BLaER1 (cell line): ENCODE results near the gene SYT11.
"Not testable (repeated sequence)": the region's sequence is repeated elsewhere in the genome, so short reads cannot be mapped to it uniquely, and the experiment has no call there.

ENCODE experiments used
- H3K27ac ChIP-seq: shearing (Covaris generic); formaldehyde crosslinking; 2 replicates; pipeline ENCODE4 v1.8.1; 2022
- H3K27me3 ChIP-seq: shearing (Covaris generic); formaldehyde crosslinking; 2 replicates; pipeline ENCODE4 v1.8.1; 2022
- H3K36me3 ChIP-seq: shearing (Covaris generic); formaldehyde crosslinking; 2 replicates; pipeline ENCODE4 v1.8.1; 2022
- H3K4me1 ChIP-seq: shearing (Covaris generic); formaldehyde crosslinking; 2 replicates; pipeline ENCODE4 v1.8.1; 2022
- H3K4me2 ChIP-seq: shearing (Covaris generic); formaldehyde crosslinking; 2 replicates; pipeline ENCODE4 v1.8.1; 2022
- H3K4me3 ChIP-seq: shearing (Covaris generic); formaldehyde crosslinking; 2 replicates; pipeline ENCODE4 v1.8.1; 2022
- H3K9ac ChIP-seq: shearing (Covaris generic); formaldehyde crosslinking; 2 replicates; pipeline ENCODE4 v1.8.1; 2022
- H3K9me3 ChIP-seq: shearing (Covaris generic); formaldehyde crosslinking; 2 replicates; pipeline ENCODE4 v1.8.1; 2022
- H4K20me1 ChIP-seq: shearing (Covaris generic); formaldehyde crosslinking; 2 replicates; pipeline ENCODE4 v1.8.1; 2022
- Cebpa-rat ChIP-seq: shearing (Covaris generic); IDR thresholded peaks from 2 replicates; pipeline ENCODE4 v1.8.1; 2022

Gene SYT11, protein sequence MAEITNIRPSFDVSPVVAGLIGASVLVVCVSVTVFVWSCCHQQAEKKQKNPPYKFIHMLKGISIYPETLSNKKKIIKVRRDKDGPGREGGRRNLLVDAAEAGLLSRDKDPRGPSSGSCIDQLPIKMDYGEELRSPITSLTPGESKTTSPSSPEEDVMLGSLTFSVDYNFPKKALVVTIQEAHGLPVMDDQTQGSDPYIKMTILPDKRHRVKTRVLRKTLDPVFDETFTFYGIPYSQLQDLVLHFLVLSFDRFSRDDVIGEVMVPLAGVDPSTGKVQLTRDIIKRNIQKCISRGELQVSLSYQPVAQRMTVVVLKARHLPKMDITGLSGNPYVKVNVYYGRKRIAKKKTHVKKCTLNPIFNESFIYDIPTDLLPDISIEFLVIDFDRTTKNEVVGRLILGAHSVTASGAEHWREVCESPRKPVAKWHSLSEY

DNA sequence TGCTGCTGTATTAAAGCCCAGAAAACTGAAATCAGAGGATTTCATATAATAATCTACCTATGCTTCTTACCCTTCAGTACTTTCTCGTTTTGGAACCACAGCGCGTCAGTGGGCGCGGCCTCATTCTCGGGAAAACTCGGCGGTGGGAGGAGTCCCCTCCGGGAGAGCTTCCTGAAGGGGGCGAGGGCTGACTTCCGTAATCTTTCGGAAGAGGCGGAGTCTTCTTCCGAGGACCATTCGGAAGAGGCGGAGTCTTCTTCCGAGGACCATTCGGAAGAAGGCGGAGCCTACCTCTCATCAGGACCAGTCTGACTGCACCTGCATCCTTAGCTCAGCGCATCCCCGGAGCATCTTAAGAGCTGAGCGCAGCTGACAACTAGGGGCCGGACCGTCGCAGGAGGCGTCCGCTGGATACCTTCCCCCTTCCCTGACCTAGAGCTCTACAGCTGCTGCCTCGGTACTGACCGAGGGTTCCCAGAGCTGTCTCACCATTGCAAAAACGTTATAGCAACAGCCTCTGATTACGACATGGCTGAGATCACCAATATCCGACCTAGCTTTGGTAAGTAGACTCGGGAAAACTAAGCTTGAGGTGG, at the start of gene SYT11:
TSS of gene SYT11 (plus strand) at position 334 of the 596 bp plus-strand sequence. CDS start at position 529, 195 bp downstream.
- Histone ChIP-seq H4K20me1 (peaks cover 5% of the 10 kb centered on the region; the same call in 1 of the 2 replicates), H3K27ac (peak within 1 kb of the TSS; percentile 95), H3K4me3 (peak within 1 kb of the TSS; percentile 72), H3K4me1 (peaks cover 53% of the 10 kb centered on the region), H3K9me3 (no peaks in the 10 kb centered on the region), H3K27me3 (no peaks in the 10 kb centered on the region), H3K9ac (peak within 1 kb of the TSS; percentile 90), H3K4me2 (peak within 1 kb of the TSS; percentile 88), H3K36me3 (peaks cover 24% of the 10 kb centered on the region)
- no peak for TF ChIP-seq Cebpa-rat

GRCh38 chr1:155812878-155813277, 46.5 kb upstream of the SYT11 start:
- Histone ChIP-seq H3K9me3 (no peaks in the 10 kb centered on the region), H3K27ac (no peak overlapping the region), H3K36me3 (peaks cover 86% of the 10 kb centered on the region), H3K27me3 (no peaks in the 10 kb centered on the region), H4K20me1 (no peaks in the 10 kb centered on the region), H3K4me3 (no peak overlapping the region), H3K4me2 (no peak overlapping the region), H3K9ac (no peak overlapping the region), H3K4me1 (peaks cover 10% of the 10 kb centered on the region)
- TF ChIP-seq Cebpa-rat: no peak

- no peak for TF ChIP-seq Cebpa-rat
- no peak overlapping the region for H3K4me2 ChIP-seq
- H3K36me3 ChIP-seq: peaks cover 87% of the 10 kb centered on the region
- no peaks in the 10 kb centered on the region for H4K20me1 ChIP-seq
- H3K9ac ChIP-seq: no peak overlapping the region
- H3K4me1 ChIP-seq: peaks cover 6% of the 10 kb centered on the region
- no peak overlapping the region for H3K27ac ChIP-seq
- H3K9me3 ChIP-seq: no peaks in the 10 kb centered on the region
- H3K4me3 ChIP-seq: no peak overlapping the region
- no peaks in the 10 kb centered on the region for H3K27me3 ChIP-seq
These were observed 45.7 kb upstream of the SYT11 start for GRCh38 chr1:155813672-155814071.

DNA sequence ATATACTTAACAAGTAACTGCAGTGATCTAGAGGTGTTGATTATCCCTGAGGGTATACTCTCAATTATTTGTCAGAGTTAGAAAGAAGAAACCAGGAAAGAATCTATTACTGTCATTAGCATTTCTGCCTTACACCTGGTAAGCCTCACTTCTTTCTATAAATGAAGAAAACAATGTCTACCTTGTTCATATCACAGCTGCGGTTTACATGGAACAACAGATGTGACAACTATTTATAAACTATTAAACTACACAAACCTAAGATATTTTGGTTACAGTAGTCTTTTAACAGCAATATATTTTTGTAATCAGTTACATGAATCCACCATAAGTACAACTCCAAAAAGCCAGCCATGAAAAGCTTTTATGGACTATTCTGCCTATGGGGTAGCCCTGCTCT, 43.0 kb upstream of the SYT11 start:
- Histone ChIP-seq H3K36me3 (peaks cover 99% of the 10 kb centered on the region), H3K4me1 (no peaks in the 10 kb centered on the region), H3K4me3 (no peak overlapping the region), H3K9me3 (no peaks in the 10 kb centered on the region), H3K27ac (no peak overlapping the region), H3K9ac (no peak overlapping the region), H3K4me2 (no peak overlapping the region), H3K27me3 (no peaks in the 10 kb centered on the region), H4K20me1 (no peaks in the 10 kb centered on the region)
- TF ChIP-seq Cebpa-rat: no peak

DNA sequence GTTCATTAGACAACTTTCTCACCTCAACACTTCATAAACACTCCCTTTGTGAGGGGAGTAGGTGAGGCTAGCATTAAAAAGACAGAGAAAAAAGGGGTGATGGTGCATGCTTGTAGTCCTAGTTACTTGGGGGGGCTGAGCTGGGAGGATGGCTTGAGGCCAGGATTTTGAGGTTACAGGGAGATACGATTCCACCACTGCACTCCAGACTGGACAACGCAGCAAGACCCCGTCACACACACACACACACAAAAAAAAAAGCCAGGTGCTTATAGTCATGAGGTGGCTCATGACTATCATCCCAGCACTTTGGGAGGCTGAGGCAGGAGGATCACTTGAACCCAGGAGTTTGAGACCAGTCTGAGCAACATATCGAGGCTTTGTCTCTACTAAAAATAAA, 31.9 kb upstream of the SYT11 start:
- Histone ChIP-seq H3K4me3 (no peak overlapping the region), H3K9me3 (no peaks in the 10 kb centered on the region), H3K4me2 (no peak overlapping the region), H3K36me3 (peaks cover 87% of the 10 kb centered on the region), H3K27ac (no peak overlapping the region), H3K27me3 (no peaks in the 10 kb centered on the region), H4K20me1 (peaks cover 31% of the 10 kb centered on the region), H3K9ac (no peak overlapping the region), H3K4me1 (no peaks in the 10 kb centered on the region)
- no peak for TF ChIP-seq Cebpa-rat

DNA sequence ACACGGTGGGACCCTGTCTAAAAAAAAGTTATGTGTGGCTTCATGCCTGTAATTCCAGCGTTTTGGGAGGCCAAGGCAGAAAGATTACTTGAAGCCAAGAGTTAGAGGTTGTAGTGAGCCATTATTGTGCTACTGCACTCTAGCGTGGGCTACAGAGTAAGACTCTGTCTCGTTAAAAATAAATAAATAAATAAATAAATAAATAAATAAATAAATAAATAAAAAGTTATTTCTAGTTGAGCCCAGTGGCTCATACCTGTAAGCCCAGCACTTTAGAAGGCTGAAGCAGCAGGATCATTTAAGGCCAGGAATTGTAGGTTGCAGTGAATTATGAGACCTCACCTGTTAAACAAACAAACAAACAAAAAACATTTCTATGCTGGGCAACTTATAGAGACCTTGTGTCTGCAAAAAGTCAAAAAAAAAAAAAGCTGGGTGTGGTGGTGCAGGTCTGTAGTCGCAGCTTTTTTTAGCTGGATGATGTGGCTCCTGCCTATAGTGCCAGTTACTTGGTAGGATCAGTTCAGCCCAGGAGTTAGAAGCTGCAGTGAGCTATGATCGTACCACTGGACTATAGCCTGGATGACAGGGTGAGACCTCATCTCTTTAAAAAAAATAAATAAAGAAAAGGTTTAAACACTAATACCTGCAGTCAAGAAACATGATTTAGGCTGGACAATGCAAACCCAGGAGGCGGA, 27.9 kb upstream of the SYT11 start:
- H3K4me2 ChIP-seq: no peak overlapping the region
- no peak overlapping the region for H3K4me3 ChIP-seq
- H4K20me1 ChIP-seq: peaks cover 31% of the 10 kb centered on the region

GRCh38 chr1:155833665-155834295, 25.6 kb upstream of the SYT11 start:
- no peaks in the 10 kb centered on the region for H3K27me3 ChIP-seq
- peaks cover 10% of the 10 kb centered on the region for H3K4me1 ChIP-seq
- no peak overlapping the region for H3K4me2 ChIP-seq
- H3K9me3 ChIP-seq: no peaks in the 10 kb centered on the region; the same call in 1 of the 2 replicates
- no peak overlapping the region for H3K27ac ChIP-seq
- H4K20me1 ChIP-seq: peaks cover 25% of the 10 kb centered on the region
- H3K4me3 ChIP-seq: no peak overlapping the region
- H3K9ac ChIP-seq: no peak overlapping the region
- H3K36me3 ChIP-seq: peaks cover 65% of the 10 kb centered on the region
- no peak for TF ChIP-seq Cebpa-rat

More for the DNA sequence above, 27.9 kb upstream of the SYT11 start:
- H3K9ac ChIP-seq: no peak overlapping the region
- no peaks in the 10 kb centered on the region; the same call in 1 of the 2 replicates for H3K9me3 ChIP-seq
- no peak for TF ChIP-seq Cebpa-rat
- H3K27me3 ChIP-seq: no peaks in the 10 kb centered on the region
- peaks cover 67% of the 10 kb centered on the region for H3K36me3 ChIP-seq
- peaks cover 10% of the 10 kb centered on the region for H3K4me1 ChIP-seq
- no peak overlapping the region for H3K27ac ChIP-seq

GRCh38 chr1:155834296-155834926, 25.0 kb upstream of the SYT11 start:
- H3K4me2 ChIP-seq: no peak overlapping the region
- no peaks in the 10 kb centered on the region for H3K27me3 ChIP-seq
- H3K27ac ChIP-seq: no peak overlapping the region
- TF ChIP-seq Cebpa-rat: no peak
- H4K20me1 ChIP-seq: peaks cover 27% of the 10 kb centered on the region
- no peak overlapping the region for H3K9ac ChIP-seq
- H3K4me1 ChIP-seq: peaks cover 10% of the 10 kb centered on the region
- H3K4me3 ChIP-seq: no peak overlapping the region
- H3K9me3 ChIP-seq: no peaks in the 10 kb centered on the region; the same call in 1 of the 2 replicates
- peaks cover 62% of the 10 kb centered on the region for H3K36me3 ChIP-seq

GRCh38 chr1:155834927-155835399, 24.4 kb upstream of the SYT11 start:
- not testable (repeated sequence) for H3K4me2 ChIP-seq, H3K27ac ChIP-seq, H3K9me3 ChIP-seq, H3K9ac ChIP-seq, H3K27me3 ChIP-seq, H3K4me3 ChIP-seq
- Histone ChIP-seq H4K20me1 (peaks cover 27% of the 10 kb centered on the region), H3K36me3 (peaks cover 60% of the 10 kb centered on the region), H3K4me1 (peaks cover 10% of the 10 kb centered on the region)
